Keratinocyte (primary cell): ENCODE results near the gene MATK. TPM values are rescaled to one million over a fixed set of nuclear protein-coding genes. Genes with fewer than 3 reads are reported as not detected.

Experiments used
- DNase-seq: peaks from one replicate; pipeline ENCODE4 v3.0.0-alpha.2; 2011; ENCODE audit warnings: low read depth, missing footprints, low spot score
- FAIRE-seq: peaks from 2 replicates; lab custom pipeline; 2011; peaks lifted over from hg19 to GRCh38; lab: Jason Lieb, UNC
- H2AFZ ChIP-seq: 2 replicates; pipeline ENCODE4 v1.6.0; 2012; ENCODE audit warnings: low read length, control low read depth, inconsistent platforms; ENCODE audit not compliant: control insufficient read depth
- H3K27ac ChIP-seq: 2 replicates; pipeline ENCODE4 v1.5.1; 2011; ENCODE audit warnings: low read length; ENCODE audit not compliant: control insufficient read depth, insufficient read depth
- H3K27me3 ChIP-seq: 3 replicates; pipeline ENCODE4 v1.6.0; 2011; ENCODE audit warnings: low read length; ENCODE audit not compliant: control insufficient read depth, insufficient read depth; ENCODE audit errors: extremely low read depth
- H3K36me3 ChIP-seq, 2 experiments: 2 replicates in 1 of 2; 3 replicates in 1 of 2; pipeline ENCODE4 v1.5.1; 2011; ENCODE audit warnings: low read length in 2 of 2, mild to moderate bottlenecking in 1 of 2; ENCODE audit not compliant: control insufficient read depth in 2 of 2, insufficient read depth in 2 of 2; ENCODE audit errors: extremely low read depth in 1 of 2
- H3K4me1 ChIP-seq: 3 replicates; pipeline ENCODE4 v1.5.1; 2011; ENCODE audit warnings: low read length; ENCODE audit not compliant: control insufficient read depth, insufficient read depth; ENCODE audit errors: extremely low read depth
- H3K4me2 ChIP-seq: 3 replicates; pipeline ENCODE4 v1.6.0; 2011; ENCODE audit warnings: low read depth, low read length; ENCODE audit not compliant: control insufficient read depth, insufficient read depth; ENCODE audit errors: extremely low read depth
- H3K4me3 ChIP-seq, 3 experiments: fragments of 200-600 bp in 1 of 3; sonication (generic) in 1 of 3; 2 replicates in 2 of 3; 3 replicates in 1 of 3; pipeline ENCODE4 v1.5.1; 2011 to 2016; ENCODE audit warnings: low read length in 3 of 3, mild to moderate bottlenecking in 3 of 3, control low read depth in 2 of 3, inconsistent platforms in 1 of 3, low read depth in 1 of 3, mixed read lengths in 1 of 3, mixed run types in 1 of 3, moderate library complexity in 1 of 3; ENCODE audit not compliant: control insufficient read depth in 2 of 3, insufficient read depth in 2 of 3; ENCODE audit errors: extremely low read depth in 1 of 3
- H3K79me2 ChIP-seq: 2 replicates; pipeline ENCODE4 v1.6.0; 2012; ENCODE audit warnings: low read length; ENCODE audit not compliant: control insufficient read depth, insufficient read depth
- H3K9ac ChIP-seq: 3 replicates; pipeline ENCODE4 v1.6.0; 2011; ENCODE audit warnings: low read length; ENCODE audit not compliant: control insufficient read depth, insufficient read depth; ENCODE audit errors: extremely low read depth
- H3K9me1 ChIP-seq: 3 replicates; pipeline ENCODE4 v1.6.0; 2011; ENCODE audit warnings: low read length; ENCODE audit not compliant: control insufficient read depth, insufficient read depth; ENCODE audit errors: extremely low read depth
- H3K9me3 ChIP-seq: 2 replicates; pipeline ENCODE4 v1.5.1; 2012; ENCODE audit warnings: low read depth, low read length; ENCODE audit not compliant: control insufficient read depth
- H4K20me1 ChIP-seq: 3 replicates; pipeline ENCODE4 v1.6.0; 2011; ENCODE audit warnings: low read length; ENCODE audit not compliant: control insufficient read depth, insufficient read depth; ENCODE audit errors: extremely low read depth
- CTCF ChIP-seq, 3 experiments: IDR thresholded peaks in 1 of 3; conservative IDR thresholded peaks in 1 of 3; optimal IDR thresholded peaks in 1 of 3; 2 replicates in 2 of 3; 3 replicates in 1 of 3; pipeline versions ENCODE3 to v1.5.1; 2011; ENCODE audit warnings: low read length in 3 of 3, mild to moderate bottlenecking in 3 of 3, moderate library complexity in 2 of 3, control low read depth in 1 of 3, inconsistent platforms in 1 of 3; ENCODE audit not compliant: insufficient read depth in 2 of 3; ENCODE audit errors: extremely low read depth in 1 of 3
- EZH2 ChIP-seq: IDR thresholded peaks from one replicate; pipeline ENCODE4 v1.6.1; 2012; ENCODE audit warnings: inconsistent platforms, mild to moderate bottlenecking, low read length, moderate library complexity
- dilution Hi-C: fragments of 300-500 bp; cut with MboI; formaldehyde crosslinking; loops from one replicate; pipeline ENCODE4 v1.7.0; 2020; ENCODE audit warnings: low sequenced_read_pairs; ENCODE audit not compliant: extremely low pct_ligation_motif_present
- polyA plus RNA-seq, 5 experiments: library from polyadenylated mRNA; depleted of rRNA in 3 of 5; stranded (reverse) in 3 of 5; stranded (forward) in 1 of 5; unstranded in 1 of 5; fragments of >200 nt; gene quantifications; 1 replicate in 1 of 5; 2 replicates in 3 of 5; 3 replicates in 1 of 5; pipeline versions ENCODE4 v1.2.1 to v1.2.3, GENCODE V29; 2011 to 2012; ENCODE audit warnings: missing spikeins in 2 of 5, low read depth in 1 of 5, low replicate concordance in 1 of 5

MATK gene
- polyA plus RNA-seq, 1 donor (not counting 4 experiments of a cell fraction or from before 2014, with no cell fraction given) = 0.16 TPM

DNA sequence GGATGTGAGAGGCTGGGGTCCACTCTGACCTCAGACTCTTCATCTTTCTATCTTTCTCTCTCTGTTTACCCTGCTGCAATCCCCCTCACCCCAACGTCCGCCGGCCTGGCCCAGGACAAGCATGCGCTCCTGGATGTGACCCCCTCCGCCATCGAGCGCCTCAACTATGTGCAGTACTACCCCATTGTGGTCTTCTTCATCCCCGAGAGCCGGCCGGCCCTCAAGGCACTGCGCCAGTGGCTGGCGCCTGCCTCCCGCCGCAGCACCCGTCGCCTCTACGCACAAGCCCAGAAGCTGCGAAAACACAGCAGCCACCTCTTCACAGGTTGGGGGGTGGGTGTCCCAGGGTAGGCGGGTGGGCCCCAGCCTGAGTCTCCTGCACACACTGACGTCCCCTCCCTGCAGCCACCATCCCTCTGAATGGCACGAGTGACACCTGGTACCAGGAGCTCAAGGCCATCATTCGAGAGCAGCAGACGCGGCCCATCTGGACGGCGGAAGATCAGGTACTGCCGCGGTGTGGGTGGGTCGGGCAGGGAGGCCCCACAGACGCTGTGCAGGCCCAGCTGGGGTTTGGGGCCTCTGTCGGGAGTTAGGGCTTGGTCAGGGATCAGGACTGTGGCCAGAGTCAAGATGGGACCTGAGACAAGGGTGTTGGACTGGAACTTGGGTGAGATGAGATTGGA is 39.7 kb downstream of the MATK start:
- Histone ChIP-seq H3K4me3 (no peak overlapping the region), H3K4me2 (no peak overlapping the region), H3K27ac (no peak overlapping the region), H3K9me1 (peaks cover 2% of the 10 kb centered on the region), H3K36me3 (peaks cover 3 to 7% of the 10 kb centered on the region in 2 experiments), H3K27me3 (no peaks in the 10 kb centered on the region), H4K20me1 (no peaks in the 10 kb centered on the region), H2AFZ (no peak overlapping the region), H3K9ac (no peak overlapping the region), H3K4me1 (no peaks in the 10 kb centered on the region), H3K79me2 (no peaks in the 10 kb centered on the region), H3K9me3 (no peaks in the 10 kb centered on the region)
- dilution Hi-C loops = no loop called here
- DNase-seq (no peak), FAIRE-seq (no peak)
- TF ChIP-seq EZH2 = no peak
- no peak for TF ChIP-seq CTCF (optimal IDR thresholded peaks at IDR 0.05 in 1 of 3, IDR thresholded peaks at IDR 0.05 in 1 of 3, conservative IDR thresholded peaks at IDR 0.05 in 1 of 3; ENCODE audit: extremely low read depth in 1 of 3, insufficient read depth in 2 of 3, low read length in 3 of 3)

DNA sequence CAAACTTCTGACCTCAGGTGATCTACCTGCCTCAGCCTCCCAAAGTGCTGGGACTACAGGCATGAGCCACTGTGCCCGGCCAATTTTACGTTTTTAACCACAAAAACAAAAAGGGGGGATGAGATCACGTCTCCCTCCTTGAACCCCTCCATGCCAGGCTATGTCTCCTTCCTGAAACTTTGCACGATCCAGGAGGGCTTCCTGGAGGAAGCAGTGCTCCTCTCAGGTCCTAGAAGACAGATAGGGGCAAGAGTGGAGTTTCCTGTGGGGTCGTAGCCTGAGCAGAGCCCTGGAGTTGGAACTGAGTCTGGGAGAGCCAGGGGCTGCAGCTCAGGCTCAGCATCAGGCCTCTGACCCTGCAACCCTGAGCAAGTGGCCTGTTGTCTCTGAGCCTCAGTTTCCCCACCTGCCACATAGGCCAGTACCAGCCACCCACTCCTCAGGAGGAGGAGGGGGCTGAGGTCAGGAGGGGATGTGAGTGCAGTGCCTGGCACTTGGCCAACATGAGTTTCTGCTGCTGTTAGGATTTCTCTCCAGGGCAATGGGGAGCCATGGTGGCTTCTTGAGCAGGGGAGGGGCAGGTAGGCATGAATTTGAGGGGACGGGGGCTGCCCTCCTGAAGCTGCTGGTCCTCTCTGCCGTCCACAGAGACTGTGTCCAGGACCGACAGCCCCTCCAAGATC is 40.7 kb downstream of the MATK start:
- dilution Hi-C loops = no loop called here

More for the DNA sequence above, 40.7 kb downstream of the MATK start:
- Histone ChIP-seq H4K20me1 (no peaks in the 10 kb centered on the region), H3K36me3 (peaks cover 2 to 7% of the 10 kb centered on the region in 2 experiments), H3K4me3 (no peak overlapping the region), H3K27ac (no peak overlapping the region), H3K4me1 (no peaks in the 10 kb centered on the region), H2AFZ (no peak overlapping the region), H3K27me3 (no peaks in the 10 kb centered on the region), H3K79me2 (no peaks in the 10 kb centered on the region), H3K9me1 (peaks cover 2% of the 10 kb centered on the region), H3K4me2 (no peak overlapping the region), H3K9ac (no peak overlapping the region), H3K9me3 (no peaks in the 10 kb centered on the region)
- DNase-seq (no peak), FAIRE-seq (no peak)
- TF ChIP-seq EZH2 = no peak
- no peak for TF ChIP-seq CTCF (optimal IDR thresholded peaks at IDR 0.05 in 1 of 3, IDR thresholded peaks at IDR 0.05 in 1 of 3, conservative IDR thresholded peaks at IDR 0.05 in 1 of 3; ENCODE audit: extremely low read depth in 1 of 3, insufficient read depth in 2 of 3, low read length in 3 of 3)
